Effector CD4-positive, alpha-beta T cell (primary cell): ENCODE measurements around the gene CRHR1.

ENCODE experiments used
- DNase-seq: peaks from one replicate; pipeline ENCODE4 v3.0.0-alpha.2; 2020

CRHR1 gene

GRCh38 chr17:45790296-45790922 lies 6.3 kb downstream of the CRHR1 start:
- no peak for DNase-seq

DNA sequence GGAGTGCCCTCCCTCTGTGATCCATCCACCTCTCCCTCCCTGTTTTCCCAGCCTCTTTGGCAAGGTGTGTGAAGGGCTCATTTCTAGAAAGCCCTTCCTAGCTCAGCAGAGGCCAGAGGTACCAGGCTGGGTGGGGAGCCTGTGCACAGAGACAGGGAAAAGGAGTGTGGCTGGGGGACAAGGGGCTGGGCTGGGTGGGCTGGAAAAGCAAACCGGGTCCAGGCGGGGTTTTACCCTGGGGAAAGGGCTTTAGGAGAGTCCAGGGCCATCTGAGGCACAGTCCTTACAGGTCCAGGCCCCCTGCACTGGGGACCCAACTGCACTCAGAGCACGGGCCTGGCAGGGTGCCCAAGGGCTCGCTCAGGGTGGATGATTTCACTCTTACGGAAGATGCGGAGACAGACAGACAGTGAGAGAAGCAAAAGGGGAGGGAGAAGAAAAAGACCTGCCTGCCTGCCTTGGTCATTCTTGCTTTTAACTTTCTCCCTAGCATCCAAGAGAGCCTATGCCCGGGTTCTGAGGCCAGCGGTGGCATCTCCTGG lies 7.0 kb downstream of the CRHR1 start:
- no peak for DNase-seq

- no peak for DNase-seq
These were observed 7.8 kb downstream of the CRHR1 start for GRCh38 chr17:45791935-45792334.

DNA sequence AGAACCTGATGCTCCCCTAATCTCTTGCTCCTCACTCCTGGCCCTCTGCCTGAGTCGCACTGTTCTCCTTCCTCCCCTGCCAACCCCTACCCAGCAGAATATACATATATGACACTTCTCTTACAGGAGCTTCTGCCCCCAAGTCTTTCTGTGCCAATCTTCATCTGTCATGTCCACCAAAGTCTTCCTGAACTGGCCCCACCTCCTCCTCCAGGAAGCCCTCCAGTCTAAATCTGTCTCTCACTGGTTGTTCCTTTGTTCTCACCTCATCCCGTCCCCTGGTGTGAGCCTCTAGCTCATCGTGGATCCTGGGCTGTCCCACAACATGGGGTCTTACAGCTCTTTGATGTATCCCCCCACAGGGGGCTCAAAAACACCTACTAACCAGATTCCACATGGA lies 8.3 kb downstream of the CRHR1 start:
- DNase-seq: no peak

DNA sequence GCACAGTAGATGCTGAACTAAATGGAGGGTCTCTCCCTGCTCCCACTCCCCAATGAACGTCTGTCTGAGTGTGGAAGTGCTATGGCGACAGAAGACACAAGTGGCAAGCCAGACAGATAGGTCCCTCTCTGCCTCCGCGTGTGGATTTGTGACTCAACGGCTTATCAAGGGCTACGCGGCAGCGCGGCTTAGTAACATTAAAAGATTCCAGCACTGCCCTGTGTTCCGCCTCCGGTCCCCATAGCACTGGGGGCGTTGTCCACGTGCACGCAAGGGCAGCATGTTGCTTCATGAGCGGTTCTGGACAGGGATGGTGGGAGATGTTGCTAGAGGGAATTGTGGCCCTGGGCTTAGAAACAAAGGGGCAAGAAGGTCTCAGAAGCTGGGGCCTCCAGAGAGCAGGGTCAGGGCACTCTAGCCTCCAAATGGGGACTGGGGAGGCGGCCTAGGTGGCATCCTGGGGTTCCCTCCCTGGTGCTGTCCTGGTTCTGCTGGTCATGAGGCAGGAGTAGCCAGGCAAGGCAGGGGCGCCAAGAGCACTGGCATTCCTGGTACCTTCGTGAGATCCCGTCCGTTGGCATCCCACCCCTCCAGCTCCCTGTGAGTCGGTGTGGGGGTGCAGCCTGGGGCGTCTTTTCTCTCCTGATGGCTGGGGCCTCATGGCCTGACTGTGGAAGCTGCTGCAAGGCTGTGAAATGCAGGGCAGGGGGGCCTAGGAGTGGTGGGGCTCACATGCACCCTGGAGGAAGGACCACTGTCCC lies 9.1 kb downstream of the CRHR1 start:
- DNase-seq: no peak

- no peak for DNase-seq
These were observed 9.9 kb downstream of the CRHR1 start for GRCh38 chr17:45793999-45794540.

- no peak for DNase-seq
These were observed 10.7 kb downstream of the CRHR1 start for GRCh38 chr17:45794840-45795239.

- no peak for DNase-seq
These were observed 16.7 kb downstream of the CRHR1 start for GRCh38 chr17:45800816-45801215.

DNA sequence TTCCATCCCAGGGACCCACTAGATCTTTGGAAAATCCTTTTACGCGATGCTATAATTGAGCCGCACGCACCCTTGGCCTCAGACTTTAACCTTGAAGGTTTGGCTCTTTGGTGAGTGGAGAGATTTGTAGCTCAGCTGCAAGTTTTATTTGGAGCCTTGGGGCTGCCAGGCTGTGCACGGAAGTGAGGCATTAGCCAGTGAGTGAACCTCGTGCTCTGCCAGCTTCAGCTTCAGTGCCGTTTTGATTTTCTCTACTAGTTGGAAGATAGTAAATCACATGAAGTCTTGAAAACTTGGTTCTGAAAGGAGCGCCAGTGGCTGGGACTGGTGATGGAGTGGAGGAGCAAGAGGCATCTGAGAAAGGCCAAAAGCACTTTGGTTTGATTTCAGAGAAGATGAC lies 17.3 kb downstream of the CRHR1 start:
- no peak for DNase-seq

- no peak for DNase-seq
These were observed 24.7 kb downstream of the CRHR1 start for GRCh38 chr17:45808845-45809244.

DNA sequence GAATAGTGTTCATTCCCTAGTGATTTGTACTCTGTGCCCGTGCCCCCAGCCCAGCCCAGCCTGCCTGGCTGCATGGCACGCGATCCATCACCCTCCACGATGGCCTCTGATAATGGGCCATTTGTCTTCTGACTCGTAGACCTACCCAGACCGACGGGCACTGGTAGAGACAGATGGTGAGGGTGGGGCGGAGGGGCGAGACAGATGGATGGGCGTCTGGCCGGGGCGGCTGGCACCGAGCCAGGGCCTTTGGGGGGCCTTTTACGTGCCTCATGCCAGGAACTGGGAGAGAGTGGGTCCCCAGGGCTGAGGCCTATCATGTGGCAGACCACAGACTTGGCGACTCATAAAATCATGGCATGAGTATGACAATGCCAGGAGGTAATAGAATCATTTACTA lies 25.4 kb downstream of the CRHR1 start:
- DNase-seq: no peak

GRCh38 chr17:45812102-45812501 lies 28.0 kb downstream of the CRHR1 start:
- no peak for DNase-seq

DNA sequence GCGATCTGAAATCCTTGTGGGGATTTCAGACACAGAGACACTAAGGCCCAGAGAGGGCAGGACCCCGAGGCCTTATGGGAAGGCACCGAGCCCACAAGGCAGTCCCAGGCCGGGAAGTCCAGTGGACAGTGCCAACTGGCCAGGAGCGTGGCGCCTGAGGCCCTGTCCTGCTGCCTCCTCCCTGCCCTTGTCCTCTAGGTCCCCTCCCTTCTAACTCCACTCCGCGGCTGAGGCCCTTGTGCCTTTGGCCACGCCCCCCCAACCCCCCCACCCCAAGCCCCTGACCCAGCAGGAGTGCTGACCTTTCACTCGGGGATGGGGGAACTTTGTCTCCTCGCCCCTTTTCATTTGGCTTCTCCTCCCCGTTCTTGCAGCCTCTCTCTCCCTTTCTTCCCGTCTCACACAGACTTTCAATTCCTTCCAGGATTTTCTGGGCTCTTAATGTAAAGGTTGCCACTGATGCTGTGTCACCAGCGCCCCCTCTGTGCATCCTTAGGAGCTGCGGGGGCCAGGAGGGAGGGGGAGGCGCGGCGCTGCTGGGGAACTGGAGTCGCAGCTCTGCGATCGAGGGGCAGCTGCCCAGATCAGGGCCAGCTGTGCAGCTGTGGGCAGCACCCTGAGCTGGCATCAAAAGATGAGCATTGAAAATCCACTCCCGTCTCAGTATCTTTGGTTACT lies 29.1 kb downstream of the CRHR1 start:
- no peak for DNase-seq

DNA sequence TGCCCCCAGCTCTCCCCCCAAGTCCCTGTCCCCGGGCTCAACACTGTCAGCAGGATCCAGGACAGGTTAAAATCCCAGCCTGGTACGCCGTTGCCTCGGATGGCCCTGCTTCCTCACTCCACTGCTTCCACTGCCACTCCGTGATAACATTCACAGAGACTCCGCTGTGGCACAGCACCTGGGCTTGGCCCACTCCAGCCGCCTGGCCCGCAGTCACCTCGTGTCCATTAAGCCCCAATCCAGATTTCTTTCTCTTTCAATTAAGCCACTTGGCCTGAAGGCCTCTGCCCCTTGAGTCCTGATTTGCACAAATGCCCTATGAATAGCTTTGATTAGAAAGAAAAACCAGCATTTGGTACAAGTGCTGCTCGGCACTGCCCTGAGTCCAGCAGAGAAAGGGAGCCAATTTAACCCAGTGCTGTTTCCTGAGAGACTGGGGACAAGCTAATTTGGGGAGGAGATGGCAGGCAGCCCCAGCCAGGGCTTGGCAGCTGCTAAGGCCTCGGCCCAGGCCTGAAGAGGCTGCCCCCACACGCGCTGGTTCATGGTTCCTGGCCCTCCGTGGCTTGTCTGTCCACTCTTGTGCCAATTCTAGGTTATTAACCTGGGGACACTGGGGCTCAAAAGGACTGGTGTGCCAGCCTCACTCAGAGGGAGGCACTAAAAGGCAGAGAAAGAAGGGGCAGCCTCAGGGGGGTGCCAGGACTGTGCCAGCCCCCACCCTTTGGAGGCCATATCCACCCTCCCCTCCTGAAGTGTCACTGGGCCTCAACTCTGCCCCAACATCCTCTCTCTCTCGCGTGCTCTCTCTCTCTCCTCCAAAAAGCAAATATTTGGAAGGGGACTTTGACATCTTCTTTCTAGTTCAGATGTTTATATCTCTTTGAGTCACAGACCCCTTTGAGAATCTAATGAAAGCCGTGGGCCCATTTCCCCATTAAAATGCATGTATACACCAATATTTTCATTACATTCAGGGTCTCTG lies 30.8 kb downstream of the CRHR1 start:
- DNase-seq: no peak

- no peak for DNase-seq
These were observed 31.6 kb downstream of the CRHR1 start for GRCh38 chr17:45815752-45816151.

GRCh38 chr17:45818041-45818440 lies 33.9 kb downstream of the CRHR1 start:
- DNase-seq: no peak

- DNase-seq: no peak
These were observed 34.6 kb downstream of the CRHR1 start for GRCh38 chr17:45818699-45819098.

GRCh38 chr17:45819632-45820031 lies 35.5 kb downstream of the CRHR1 start:
- DNase-seq: no peak

- DNase-seq: no peak
These were observed 36.1 kb downstream of the CRHR1 start for GRCh38 chr17:45820052-45820780.

- DNase-seq: no peak
These were observed 37.0 kb downstream of the CRHR1 start for GRCh38 chr17:45821147-45821546.

GRCh38 chr17:45823598-45823997 lies 39.5 kb downstream of the CRHR1 start:
- no peak for DNase-seq

DNA sequence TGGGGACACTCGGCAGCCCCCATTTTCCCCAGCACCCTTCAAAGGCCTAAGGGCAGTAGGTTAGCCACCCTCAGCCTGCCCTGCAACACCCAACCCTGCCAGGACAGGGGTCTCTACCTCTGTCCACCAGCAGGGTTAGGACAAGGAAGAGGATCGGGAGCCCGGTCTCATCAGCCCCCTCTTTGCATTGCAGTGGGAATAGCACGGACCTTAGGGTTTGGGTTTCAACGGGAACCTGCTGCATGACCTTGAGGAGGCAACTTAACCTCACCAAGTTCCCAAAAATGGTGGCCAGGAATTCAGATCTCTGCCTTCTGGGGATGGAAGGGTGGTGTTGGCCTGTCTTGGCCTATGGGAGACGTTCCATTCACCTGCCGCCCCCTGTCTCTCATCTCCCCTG lies 40.4 kb downstream of the CRHR1 start:
- no peak for DNase-seq
